Parathyroid adenoma (tissue), 2 donors: ENCODE data around the gene KDM6B.
A peak's percentile ranks its signal among the peaks of the same experiment; 100 is the strongest.

Experiments
- H2AFZ ChIP-seq: fragments of 300-600 bp; sonication (generic); one replicate; pipeline ENCODE4 v1.7.0; 2017; ENCODE audit warnings: antibody characterized with exemption, mild to moderate bottlenecking
- H3K27ac ChIP-seq: fragments of 300-600 bp; sonication (generic); one replicate; pipeline ENCODE4 v1.7.0; 2017
- H3K27me3 ChIP-seq: fragments of 300-600 bp; sonication (generic); one replicate; pipeline ENCODE4 v1.7.0; 2017; ENCODE audit warnings: low read length; ENCODE audit not compliant: control insufficient read depth, insufficient read depth
- H3K36me3 ChIP-seq: fragments of 300-600 bp; sonication (generic); one replicate; pipeline ENCODE4 v1.7.0; 2017; ENCODE audit warnings: low read length; ENCODE audit not compliant: control insufficient read depth, insufficient read depth
- H3K4me1 ChIP-seq: fragments of 300-600 bp; sonication (generic); one replicate; pipeline ENCODE4 v1.7.0; 2017; ENCODE audit warnings: control low read depth
- H3K4me2 ChIP-seq: fragments of 300-600 bp; sonication (generic); one replicate; pipeline ENCODE4 v1.7.0; 2017; ENCODE audit warnings: low read length
- H3K4me3 ChIP-seq: fragments of 300-600 bp; sonication (generic); one replicate; pipeline ENCODE4 v1.7.0; 2017; ENCODE audit warnings: low read depth, low read length
- H3K79me2 ChIP-seq: fragments of 300-600 bp; sonication (generic); one replicate; pipeline ENCODE4 v1.7.0; 2017; ENCODE audit warnings: control low read depth
- H3K9ac ChIP-seq: fragments of 300-600 bp; sonication (generic); one replicate; pipeline ENCODE4 v1.7.0; 2017; ENCODE audit warnings: mild to moderate bottlenecking
- H3K9me3 ChIP-seq: fragments of 300-600 bp; sonication (generic); one replicate; pipeline ENCODE4 v1.7.0; 2017; ENCODE audit warnings: low read length; ENCODE audit not compliant: control insufficient read depth
- TF ChIP-seq, protein P1 (sequence below): fragments of 300-600 bp; sonication (generic); IDR thresholded peaks from one replicate; pipeline ENCODE4 v1.7.0; 2017; ENCODE audit warnings: antibody characterized with exemption, mild to moderate bottlenecking
- donor health status: primary hyperparathyroidism.

The KDM6B gene

DNA sequence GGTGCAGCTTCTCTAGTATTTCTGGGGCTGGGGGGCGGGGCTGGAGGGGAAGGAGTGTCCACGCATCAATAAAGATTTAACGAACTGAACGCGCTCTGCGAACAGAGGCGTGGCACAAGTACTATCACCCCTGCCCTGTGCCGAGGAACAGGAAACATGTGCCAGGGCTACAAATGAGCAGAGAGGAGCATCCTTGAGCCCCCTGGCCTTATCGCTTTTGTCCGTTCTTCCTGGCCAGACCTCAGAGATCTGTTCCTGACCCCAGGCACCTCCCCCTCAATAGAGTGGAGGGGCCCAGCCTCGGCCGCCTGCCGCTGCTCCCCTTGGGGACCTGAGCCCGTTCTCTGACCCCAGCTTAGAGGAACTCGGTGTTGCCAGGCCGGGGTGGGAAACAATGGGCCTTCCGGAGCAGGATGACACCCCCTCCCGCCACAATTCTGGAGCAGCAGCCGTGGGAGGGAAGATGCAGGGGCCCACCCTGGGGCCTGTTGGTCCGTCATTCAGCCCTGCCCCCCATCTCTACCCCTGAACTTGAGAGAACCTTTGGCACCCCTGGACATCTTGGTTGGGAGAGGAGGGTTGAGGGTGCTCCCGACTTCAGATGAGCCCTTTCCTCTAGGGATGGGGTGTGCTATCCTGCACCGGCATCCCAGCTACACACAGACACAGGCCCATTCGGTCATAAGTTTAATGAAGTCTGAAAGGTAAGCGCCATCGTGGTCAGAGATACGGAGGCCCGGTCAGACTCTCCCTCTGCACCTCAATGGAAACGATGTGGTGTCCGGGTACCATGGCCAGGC lies 22.2 kb downstream of the KDM6B start:
- H3K27ac ChIP-seq: peak overlapping the region; percentile 96
- no peaks in the 10 kb centered on the region for H3K27me3 ChIP-seq
- TF ChIP-seq, protein P1, sequence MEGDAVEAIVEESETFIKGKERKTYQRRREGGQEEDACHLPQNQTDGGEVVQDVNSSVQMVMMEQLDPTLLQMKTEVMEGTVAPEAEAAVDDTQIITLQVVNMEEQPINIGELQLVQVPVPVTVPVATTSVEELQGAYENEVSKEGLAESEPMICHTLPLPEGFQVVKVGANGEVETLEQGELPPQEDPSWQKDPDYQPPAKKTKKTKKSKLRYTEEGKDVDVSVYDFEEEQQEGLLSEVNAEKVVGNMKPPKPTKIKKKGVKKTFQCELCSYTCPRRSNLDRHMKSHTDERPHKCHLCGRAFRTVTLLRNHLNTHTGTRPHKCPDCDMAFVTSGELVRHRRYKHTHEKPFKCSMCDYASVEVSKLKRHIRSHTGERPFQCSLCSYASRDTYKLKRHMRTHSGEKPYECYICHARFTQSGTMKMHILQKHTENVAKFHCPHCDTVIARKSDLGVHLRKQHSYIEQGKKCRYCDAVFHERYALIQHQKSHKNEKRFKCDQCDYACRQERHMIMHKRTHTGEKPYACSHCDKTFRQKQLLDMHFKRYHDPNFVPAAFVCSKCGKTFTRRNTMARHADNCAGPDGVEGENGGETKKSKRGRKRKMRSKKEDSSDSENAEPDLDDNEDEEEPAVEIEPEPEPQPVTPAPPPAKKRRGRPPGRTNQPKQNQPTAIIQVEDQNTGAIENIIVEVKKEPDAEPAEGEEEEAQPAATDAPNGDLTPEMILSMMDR: no peak
- no peaks in the 10 kb centered on the region for H3K9me3 ChIP-seq
- H2AFZ ChIP-seq: peak overlapping the region; percentile 72
- H3K4me3 ChIP-seq: peak overlapping the region; percentile 80
- no peaks in the 10 kb centered on the region for H3K79me2 ChIP-seq
- H3K4me2 ChIP-seq: peak overlapping the region; percentile 86
- no peaks in the 10 kb centered on the region for H3K36me3 ChIP-seq
- H3K4me1 ChIP-seq: peaks cover 20% of the 10 kb centered on the region
- H3K9ac ChIP-seq: peak overlapping the region; percentile 22

DNA sequence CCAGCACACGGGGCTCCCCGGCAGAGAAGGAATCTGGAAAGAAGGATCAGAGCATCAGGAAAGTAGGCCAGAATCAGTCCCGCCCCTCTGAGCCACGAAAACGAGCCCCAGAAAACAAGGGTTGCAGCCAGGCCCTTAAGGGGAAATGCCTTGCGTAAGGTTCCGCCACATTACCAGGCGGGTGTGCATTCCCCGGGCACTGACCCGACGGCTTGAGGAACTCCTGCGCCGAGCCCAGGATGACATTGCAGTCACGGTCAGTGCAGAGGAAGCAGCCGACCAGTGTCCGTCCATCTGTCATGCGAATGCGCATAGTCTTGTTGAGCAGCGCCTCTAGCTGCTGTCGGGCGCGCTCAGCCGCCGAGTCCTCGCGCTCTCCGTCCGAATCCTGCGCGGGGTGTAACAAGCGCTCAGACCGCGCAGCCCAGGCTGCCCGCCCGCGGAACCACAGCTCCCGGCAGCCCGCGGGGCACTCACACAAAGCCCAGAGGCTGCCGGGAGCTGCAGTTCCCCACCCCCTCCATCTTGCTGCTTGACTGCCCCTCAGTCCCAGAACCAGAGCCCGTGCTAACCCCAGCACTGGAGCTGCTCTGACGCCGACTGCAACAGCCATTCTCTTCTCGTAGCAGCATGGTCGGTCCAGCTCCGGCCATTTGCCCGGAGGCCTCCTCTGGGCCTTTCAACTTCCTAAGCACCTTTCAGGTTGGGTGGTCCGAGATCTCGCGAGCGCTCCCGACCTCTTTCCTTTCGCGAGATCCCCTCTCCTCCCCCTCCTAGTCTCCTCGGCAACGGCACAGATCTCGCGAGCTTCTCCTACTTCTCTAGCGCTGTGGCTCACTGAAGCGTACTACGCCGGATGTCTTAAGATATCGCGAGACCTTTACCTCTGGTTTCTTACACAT lies 23.0 kb downstream of the KDM6B start, which contains the start of gene NAA38:
Gene NAA38 (minus strand): TSS at position 749 of the 902 bp plus-strand sequence. CDS start 96 bp downstream, at position 653.
- Histone ChIP-seq H3K4me3 (peak within 1 kb of the TSS; percentile 80), H3K79me2 (peaks cover 3% of the 10 kb centered on the region), H2AFZ (peak within 1 kb of the TSS; percentile 72), H3K4me1 (peaks cover 13% of the 10 kb centered on the region), H3K36me3 (no peaks in the 10 kb centered on the region), H3K27ac (peak within 1 kb of the TSS; percentile 96), H3K9me3 (no peaks in the 10 kb centered on the region), H3K9ac (peak within 1 kb of the TSS; percentile 34), H3K4me2 (peak within 1 kb of the TSS; percentile 86), H3K27me3 (no peaks in the 10 kb centered on the region)
- TF ChIP-seq, protein P1: peak; percentile 60

DNA sequence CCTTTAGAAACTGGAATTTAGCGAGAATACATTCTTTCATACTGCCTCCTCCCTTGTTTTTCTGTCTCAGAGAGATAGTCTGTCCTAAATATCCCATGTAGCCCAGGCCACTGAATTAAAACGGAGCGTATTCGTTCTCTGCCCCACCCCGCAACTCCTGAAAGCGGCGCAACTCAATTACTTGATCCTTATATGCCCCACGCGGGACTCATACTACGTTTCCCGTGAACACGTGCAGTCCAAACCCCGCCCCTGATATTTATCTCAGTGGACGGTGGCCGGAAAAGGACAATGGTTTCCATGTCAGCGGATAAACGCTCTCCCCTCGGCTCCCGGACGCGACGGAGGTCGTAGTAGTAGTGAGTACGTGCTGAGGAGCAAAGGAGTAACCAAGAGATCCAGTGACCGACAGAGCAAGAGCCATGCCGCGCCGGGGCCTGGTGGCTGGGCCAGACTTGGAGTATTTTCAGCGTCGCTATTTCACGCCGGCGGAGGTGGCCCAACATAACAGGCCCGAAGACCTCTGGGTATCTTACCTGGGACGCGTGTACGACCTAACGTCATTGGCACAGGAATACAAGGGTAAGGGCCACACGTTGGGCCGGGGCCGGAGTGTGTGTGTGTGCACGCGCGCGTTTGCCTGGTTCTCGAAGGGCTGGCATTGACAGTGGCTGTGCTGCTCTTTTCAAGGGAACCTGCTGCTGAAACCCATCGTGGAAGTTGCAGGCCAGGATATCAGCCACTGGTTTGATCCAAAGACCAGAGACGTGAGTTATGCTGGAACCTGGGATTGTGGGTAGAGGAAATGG lies 23.9 kb downstream of the KDM6B start, which contains the start of gene CYB5D1:
Gene CYB5D1 (plus strand): TSS at position 291 of the 809 bp plus-strand sequence. CDS start 132 bp downstream, at position 423.
- Histone ChIP-seq H3K79me2 (peaks cover 9% of the 10 kb centered on the region), H3K27me3 (no peaks in the 10 kb centered on the region), H3K27ac (peak within 1 kb of the TSS; percentile 96), H3K4me2 (peak within 1 kb of the TSS; percentile 86), H2AFZ (peak within 1 kb of the TSS; percentile 72), H3K9me3 (no peaks in the 10 kb centered on the region), H3K4me1 (peaks cover 13% of the 10 kb centered on the region), H3K9ac (peak within 1 kb of the TSS; percentile 34), H3K36me3 (no peaks in the 10 kb centered on the region), H3K4me3 (peak within 1 kb of the TSS; percentile 80)
- TF ChIP-seq, protein P1: no peak

DNA sequence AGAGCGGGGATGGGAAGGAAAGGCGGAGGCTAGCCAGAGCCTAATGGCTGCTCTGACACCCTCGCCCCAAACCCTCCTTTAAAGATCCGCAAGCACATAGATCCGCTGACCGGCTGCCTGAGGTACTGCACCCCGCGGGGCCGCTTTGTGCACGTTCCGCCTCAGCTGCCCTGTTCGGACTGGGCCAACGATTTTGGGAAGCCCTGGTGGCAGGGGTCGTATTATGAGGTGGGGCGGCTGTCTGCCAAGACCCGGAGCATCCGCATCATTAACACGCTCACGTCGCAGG lies 24.4 kb downstream of the KDM6B start:
- H3K4me1 ChIP-seq: peaks cover 13% of the 10 kb centered on the region
- peaks cover 11% of the 10 kb centered on the region for H3K79me2 ChIP-seq
- TF ChIP-seq, protein P1: peak; percentile 27
- peak overlapping the region; percentile 96 for H3K27ac ChIP-seq
- H3K9ac ChIP-seq: no peak overlapping the region
- H3K9me3 ChIP-seq: no peaks in the 10 kb centered on the region
- H3K27me3 ChIP-seq: no peaks in the 10 kb centered on the region
- peak overlapping the region; percentile 86 for H3K4me2 ChIP-seq
- peak overlapping the region; percentile 72 for H2AFZ ChIP-seq
- H3K4me3 ChIP-seq: peak overlapping the region; percentile 80
- H3K36me3 ChIP-seq: no peaks in the 10 kb centered on the region
